Right lobe of liver (tissue), 6 donors: ENCODE data around the gene ERGIC3. TPM values are rescaled to one million over a fixed set of nuclear protein-coding genes. Genes with fewer than 3 reads are reported as not detected.

Experiments
- ATAC-seq, 4 donors: fragments of 200-7000 bp; cut with Tn5 transposase; one replicate each; pipeline ENCODE4 v1.9.1; 2020; ENCODE audit warnings: mild to moderate bottlenecking in 4 of 4, moderate library complexity in 4 of 4
- DNase-seq, 3 donors: peaks; one replicate each; pipeline ENCODE4 v3.0.0-alpha.2; 2020
- H3K27ac ChIP-seq, 3 donors: fragments of 200-600 bp; one replicate each; pipeline ENCODE4 v1.8.0; 2022
- H3K27me3 ChIP-seq, 2 donors: fragments of 200-600 bp; one replicate each; pipeline ENCODE4 v1.8.0; 2022
- H3K36me3 ChIP-seq, 4 donors: fragments of 200-600 bp; sonication (generic) in 1 of 4; one replicate each; pipeline versions ENCODE4 v1.5.1 to v1.8.0; 2017 to 2022; ENCODE audit warnings: control low read depth in 1 of 4
- H3K4me1 ChIP-seq, 4 donors: fragments of 200-600 bp; sonication (generic) in 1 of 4; one replicate each; pipeline versions ENCODE4 v1.5.1 to v1.8.0; 2017 to 2022; ENCODE audit warnings: control low read depth in 1 of 4
- H3K4me3 ChIP-seq, 3 donors: fragments of 200-600 bp; one replicate each; pipeline ENCODE4 v1.8.0; 2022
- H3K9me3 ChIP-seq, 4 donors: fragments of 200-600 bp; sonication (generic) in 1 of 4; one replicate each; pipeline versions ENCODE4 v1.5.1 to v1.8.0; 2017 to 2022; ENCODE audit warnings: control low read depth in 1 of 4
- POLR2A ChIP-seq: fragments of 450-650 bp; IDR thresholded peaks from one replicate; pipeline ENCODE4 v1.6.1; 2017; ENCODE audit warnings: antibody characterized with exemption, mild to moderate bottlenecking
- WGBS: methylation state at CpG from one replicate; pipeline ENCODE4 v1.1.6; 2018; ENCODE audit warnings: low coverage, low lambda C conversion rate; ENCODE audit not compliant: insufficient coverage; ENCODE audit errors: missing lambda C conversion rate; 5-methylcytosine and 5-hydroxymethylcytosine counted together
- intact Hi-C, 2 donors: fragments of 100-400 bp; cut with DNase I; formaldehyde crosslinking; loops; one replicate each; pipeline versions ENCODE4 v1.11.2 to v1.14.1; 2022
- total RNA-seq, 6 experiments: library from RNA; depleted of rRNA in 2 of 6; stranded (reverse); fragments of >200 nt in 2 of 6; fragmentation: NEBNext Ultra II Directional in 3 of 6; extraction: Animal tissue kit (Norgen Biotek cat#: 25700) in 3 of 6; gene quantifications; one replicate each; pipeline versions ENCODE4 v1.1.0 to v1.2.4, GENCODE V29; 2016 to 2023
- TF ChIP-seq, protein P1 (sequence below), 4 donors: fragments of 200-600 bp in 3 of 4; fragments of 450-650 bp in 1 of 4; IDR thresholded peaks; one replicate each; pipeline versions ENCODE4 v1.5.1 to v1.8.0; 2016 to 2022; ENCODE audit warnings: antibody characterized with exemption in 4 of 4, mild to moderate bottlenecking in 2 of 4
- donor health status: DM: no; HTN: yes; CAD: no.
- donor health status: DM: no; HTN: no; CAD: no.
- donor health status: DM: no; HTN: no; CAD: no.
- donor health status: DM: no; HTN: yes; CAD: no.
- donor health status: DM: no; HTN: yes; CAD: no.

The ERGIC3 gene
- total RNA-seq, 6 experiments from 2014 or later: 82.7 to 129 (median 112) TPM

DNA sequence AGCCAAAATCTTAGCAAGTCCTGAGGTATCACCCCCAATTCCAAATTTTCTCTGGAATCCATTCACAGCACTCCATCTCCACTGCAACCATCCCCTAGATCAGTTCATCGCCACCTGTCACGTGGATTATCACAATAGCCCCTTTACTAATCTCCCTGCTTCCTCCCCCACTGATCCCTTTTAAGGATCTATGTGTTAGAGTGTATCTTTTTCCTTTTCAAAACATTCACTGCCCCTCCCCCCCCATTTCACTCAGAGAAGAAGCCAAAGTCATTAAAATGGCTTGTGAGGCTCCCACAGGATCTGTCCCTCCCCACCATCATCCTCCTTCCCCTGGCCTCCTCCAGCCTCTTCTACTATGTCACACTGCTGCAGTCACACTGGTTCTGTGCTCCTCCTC lies 55.3 kb downstream of the ERGIC3 start:
- H3K36me3 ChIP-seq: no peaks in the 10 kb centered on the region
- H3K27ac ChIP-seq: no peak overlapping the region
- intact Hi-C loops: no loop called here
- TF ChIP-seq, protein P1, sequence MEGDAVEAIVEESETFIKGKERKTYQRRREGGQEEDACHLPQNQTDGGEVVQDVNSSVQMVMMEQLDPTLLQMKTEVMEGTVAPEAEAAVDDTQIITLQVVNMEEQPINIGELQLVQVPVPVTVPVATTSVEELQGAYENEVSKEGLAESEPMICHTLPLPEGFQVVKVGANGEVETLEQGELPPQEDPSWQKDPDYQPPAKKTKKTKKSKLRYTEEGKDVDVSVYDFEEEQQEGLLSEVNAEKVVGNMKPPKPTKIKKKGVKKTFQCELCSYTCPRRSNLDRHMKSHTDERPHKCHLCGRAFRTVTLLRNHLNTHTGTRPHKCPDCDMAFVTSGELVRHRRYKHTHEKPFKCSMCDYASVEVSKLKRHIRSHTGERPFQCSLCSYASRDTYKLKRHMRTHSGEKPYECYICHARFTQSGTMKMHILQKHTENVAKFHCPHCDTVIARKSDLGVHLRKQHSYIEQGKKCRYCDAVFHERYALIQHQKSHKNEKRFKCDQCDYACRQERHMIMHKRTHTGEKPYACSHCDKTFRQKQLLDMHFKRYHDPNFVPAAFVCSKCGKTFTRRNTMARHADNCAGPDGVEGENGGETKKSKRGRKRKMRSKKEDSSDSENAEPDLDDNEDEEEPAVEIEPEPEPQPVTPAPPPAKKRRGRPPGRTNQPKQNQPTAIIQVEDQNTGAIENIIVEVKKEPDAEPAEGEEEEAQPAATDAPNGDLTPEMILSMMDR (IDR thresholded peaks at IDR 0.05): no peak
- TF ChIP-seq POLR2A: no peak
- H3K4me3 ChIP-seq: no peak overlapping the region
- DNase-seq (no peak), ATAC-seq (no peak)
- no peaks in the 10 kb centered on the region for H3K27me3 ChIP-seq
- WGBS: 56% methylated on average over 2 of the region's 2 CpGs
- no peaks in the 10 kb centered on the region for H3K9me3 ChIP-seq
- H3K4me1 ChIP-seq: peaks cover 0 to 14% (median 3%) of the 10 kb centered on the region in 4 donors

GRCh38 chr20:35598476-35598875 lies 56.6 kb downstream of the ERGIC3 start:
- TF ChIP-seq, protein P1 (IDR thresholded peaks at IDR 0.05): no peak
- TF ChIP-seq POLR2A: no peak
- ATAC-seq (no peak), DNase-seq (no peak)
- WGBS: 81% methylated on average over 7 of the region's 7 CpGs
- intact Hi-C loops: no loop called here
- Histone ChIP-seq H3K9me3 (no peaks in the 10 kb centered on the region), H3K36me3 (no peaks in the 10 kb centered on the region), H3K27ac (no peak overlapping the region), H3K27me3 (no peaks in the 10 kb centered on the region), H3K4me1 (peaks cover 0 to 14% (median 3%) of the 10 kb centered on the region in 4 donors), H3K4me3 (no peak overlapping the region)

DNA sequence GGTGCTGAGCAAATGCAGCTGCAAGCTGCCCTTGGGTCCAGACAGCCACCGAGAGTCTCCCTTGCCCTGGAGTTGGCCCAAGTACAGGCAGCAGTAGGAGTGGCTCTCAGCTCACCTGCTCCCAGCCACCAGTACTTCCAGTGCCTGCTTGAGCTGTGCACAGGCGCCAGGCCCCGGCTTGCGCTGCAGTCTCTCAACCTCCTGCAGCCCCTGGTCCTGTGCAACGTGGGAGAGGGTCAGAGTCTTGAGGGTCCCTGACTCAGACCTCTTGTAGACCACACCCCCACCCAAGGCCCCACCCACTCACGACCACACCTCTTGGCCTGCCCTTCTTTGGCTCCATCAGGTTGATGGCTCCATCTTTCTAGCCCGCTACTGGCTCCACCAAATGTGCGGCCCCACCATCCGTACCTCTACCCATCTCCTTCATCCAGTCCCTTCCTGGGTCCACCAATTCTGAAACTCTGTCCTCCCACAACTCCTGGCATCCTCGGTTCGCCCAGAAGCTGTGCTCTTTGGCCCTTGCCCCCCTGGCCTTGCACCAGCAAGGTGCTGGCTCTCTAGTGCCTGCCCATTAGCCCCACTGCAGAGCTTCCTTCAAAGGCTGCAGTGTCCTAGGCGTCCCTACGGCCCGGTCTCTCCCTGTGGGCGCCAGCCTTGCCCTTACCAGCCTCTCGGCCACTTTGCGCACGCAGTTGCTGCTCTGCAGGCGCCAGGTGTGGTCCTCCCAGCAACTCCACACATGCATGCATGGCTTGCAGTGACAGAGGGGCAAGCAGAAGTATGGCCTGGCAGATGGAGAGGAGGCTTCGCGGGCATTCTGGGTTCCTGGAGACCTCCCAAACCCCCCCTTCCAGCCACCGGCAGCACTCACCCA lies 57.3 kb downstream of the ERGIC3 start:
- no peak overlapping the region for H3K27ac ChIP-seq
- no peaks in the 10 kb centered on the region for H3K9me3 ChIP-seq
- H3K4me3 ChIP-seq: no peak overlapping the region
- H3K36me3 ChIP-seq: no peaks in the 10 kb centered on the region
- ATAC-seq: peak in 2 of 4 donors; percentile 11 to 33
- H3K27me3 ChIP-seq: no peaks in the 10 kb centered on the region
- peaks cover 0 to 14% (median 3%) of the 10 kb centered on the region in 4 donors for H3K4me1 ChIP-seq
- no peak for TF ChIP-seq POLR2A
- TF ChIP-seq, protein P1 (IDR thresholded peaks at IDR 0.05): no peak
- intact Hi-C loops: no loop called here
- WGBS: 76% methylated on average over 7 of the region's 22 CpGs
- DNase-seq: peak in 1 of 3 donors; percentile 27

DNA sequence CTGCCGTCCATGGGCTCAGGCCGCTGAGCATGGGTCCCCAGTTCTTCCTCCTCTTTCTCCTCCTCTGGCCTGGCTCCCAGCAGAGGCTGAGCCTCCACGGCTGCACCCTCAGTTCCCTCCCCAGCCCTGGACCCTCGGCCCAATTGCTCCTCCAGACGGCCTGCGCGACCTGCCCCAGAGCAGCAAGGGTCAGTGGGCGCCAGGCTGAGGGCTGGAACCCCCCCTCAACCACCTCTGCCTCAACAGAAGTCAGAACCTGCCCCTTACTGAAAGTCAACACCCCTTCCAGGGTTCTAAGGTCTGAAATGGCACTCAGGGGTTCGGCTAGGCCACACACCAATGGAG lies 57.9 kb downstream of the ERGIC3 start:
- peak in 1 of 3 donors; percentile 44 for DNase-seq
- intact Hi-C loops: no loop called here
- Histone ChIP-seq H3K4me3 (no peak overlapping the region), H3K27me3 (no peaks in the 10 kb centered on the region), H3K36me3 (no peaks in the 10 kb centered on the region), H3K27ac (no peak overlapping the region), H3K9me3 (no peaks in the 10 kb centered on the region), H3K4me1 (peaks cover 0 to 14% (median 3%) of the 10 kb centered on the region in 4 donors)
- ATAC-seq: no peak
- 93% methylated on average over 3 of the region's 9 CpGs for WGBS
- TF ChIP-seq, protein P1 (IDR thresholded peaks at IDR 0.05): no peak
- TF ChIP-seq POLR2A: no peak
